Lower leg skin (tissue), 4 donors: Measurements from ENCODE around the gene ZMAT3. TPM values are rescaled to one million over a fixed set of nuclear protein-coding genes. Genes with fewer than 3 reads are reported as not detected.

Experiments
- DNase-seq, 2 donors: peaks; one replicate each; pipeline ENCODE4 v3.0.0-alpha.2; 2019; ENCODE audit warnings: low spot score in 2 of 2
- H3K4me3 ChIP-seq: fragments of 200-600 bp; sonication (generic); 2 replicates; pipeline ENCODE4 v1.5.1; 2017; ENCODE audit warnings: mild to moderate bottlenecking, low read depth; ENCODE audit not compliant: poor library complexity, severe bottlenecking
- POLR2A ChIP-seq, 2 donors: fragments of 450-650 bp; IDR thresholded peaks; one replicate each; pipeline ENCODE4 v1.6.1; 2016 to 2017; ENCODE audit warnings: antibody characterized with exemption in 2 of 2, mild to moderate bottlenecking in 1 of 2, moderate library complexity in 1 of 2
- WGBS, 2 donors: methylation state at CpG; one replicate each; pipeline ENCODE4 v1.1.5; 2018; 5-methylcytosine and 5-hydroxymethylcytosine counted together
- intact Hi-C: fragments of 100-400 bp; cut with DNase I; formaldehyde crosslinking; loops from one replicate; pipeline ENCODE4 v1.15.0; 2023; ENCODE audit warnings: low total_unique reads
- total RNA-seq, 4 donors: library from RNA; depleted of rRNA; stranded (reverse); fragments of >200 nt; gene quantifications; one replicate each; pipeline ENCODE4 v1.1.0, GENCODE V29; 2016
- TF ChIP-seq, protein P1 (sequence below), 3 donors: fragments of 450-650 bp; IDR thresholded peaks; one replicate each; pipeline ENCODE4 v1.5.1; 2016; ENCODE audit warnings: antibody characterized with exemption in 3 of 3, mild to moderate bottlenecking in 3 of 3, moderate library complexity in 2 of 3

ZMAT3 gene
- total RNA-seq, 4 donors from 2014 or later: 6.3 to 11.2 (median 10.2) TPM

DNA sequence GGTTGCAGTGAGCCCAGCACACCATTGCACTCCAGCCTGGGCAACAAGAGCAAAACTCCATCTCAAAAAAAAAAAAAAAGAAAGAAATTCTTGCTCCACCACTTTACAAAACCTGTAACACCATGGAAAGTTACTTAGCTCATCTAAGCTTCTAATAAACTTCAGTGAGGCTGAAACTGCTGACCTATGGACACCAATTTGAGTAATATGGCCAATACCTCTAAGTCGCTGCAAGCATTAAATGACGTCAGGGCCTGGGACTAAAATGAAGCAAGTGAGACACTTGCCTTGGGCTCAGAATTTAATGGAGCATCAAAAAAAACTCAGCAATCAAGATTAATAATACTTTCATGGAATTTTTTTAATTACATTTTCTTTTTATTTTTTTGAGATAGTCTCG lies 42.5 kb downstream of the ZMAT3 start:
- WGBS, 2 donors: 91 to 95% methylated on average over 3 of the region's 3 CpGs
- no peak for TF ChIP-seq POLR2A (IDR thresholded peaks at IDR 0.05)
- TF ChIP-seq, protein P1, sequence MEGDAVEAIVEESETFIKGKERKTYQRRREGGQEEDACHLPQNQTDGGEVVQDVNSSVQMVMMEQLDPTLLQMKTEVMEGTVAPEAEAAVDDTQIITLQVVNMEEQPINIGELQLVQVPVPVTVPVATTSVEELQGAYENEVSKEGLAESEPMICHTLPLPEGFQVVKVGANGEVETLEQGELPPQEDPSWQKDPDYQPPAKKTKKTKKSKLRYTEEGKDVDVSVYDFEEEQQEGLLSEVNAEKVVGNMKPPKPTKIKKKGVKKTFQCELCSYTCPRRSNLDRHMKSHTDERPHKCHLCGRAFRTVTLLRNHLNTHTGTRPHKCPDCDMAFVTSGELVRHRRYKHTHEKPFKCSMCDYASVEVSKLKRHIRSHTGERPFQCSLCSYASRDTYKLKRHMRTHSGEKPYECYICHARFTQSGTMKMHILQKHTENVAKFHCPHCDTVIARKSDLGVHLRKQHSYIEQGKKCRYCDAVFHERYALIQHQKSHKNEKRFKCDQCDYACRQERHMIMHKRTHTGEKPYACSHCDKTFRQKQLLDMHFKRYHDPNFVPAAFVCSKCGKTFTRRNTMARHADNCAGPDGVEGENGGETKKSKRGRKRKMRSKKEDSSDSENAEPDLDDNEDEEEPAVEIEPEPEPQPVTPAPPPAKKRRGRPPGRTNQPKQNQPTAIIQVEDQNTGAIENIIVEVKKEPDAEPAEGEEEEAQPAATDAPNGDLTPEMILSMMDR (IDR thresholded peaks at IDR 0.05): no peak
- DNase-seq: no peak
- intact Hi-C loops: no loop called here
- no peak overlapping the region for H3K4me3 ChIP-seq

DNA sequence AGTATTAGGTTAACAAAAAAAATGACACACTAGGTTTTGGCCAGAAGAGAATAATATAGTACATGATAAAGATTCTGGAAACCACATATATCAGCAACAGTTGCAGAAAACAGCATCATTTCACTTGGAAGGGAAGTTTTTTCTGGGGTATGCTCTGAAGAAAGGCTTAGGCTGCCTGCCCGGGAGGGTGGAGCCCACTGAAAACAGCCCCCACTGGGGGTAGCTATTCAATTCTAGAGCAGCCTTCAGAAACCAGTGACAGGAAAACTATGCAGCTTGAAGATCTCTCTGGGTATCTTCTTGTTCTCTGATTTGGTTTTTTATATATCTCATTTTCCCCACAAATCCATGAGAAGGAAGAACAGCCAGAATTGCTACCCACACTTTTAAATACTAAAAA lies 43.2 kb downstream of the ZMAT3 start:
- intact Hi-C loops: no loop called here
- 83 to 93% methylated on average over 1 of the region's 1 CpG for WGBS, 2 donors
- DNase-seq: no peak
- no peak for TF ChIP-seq POLR2A (IDR thresholded peaks at IDR 0.05)
- no peak overlapping the region for H3K4me3 ChIP-seq

GRCh38 chr3:179027326-179027900 lies 44.2 kb downstream of the ZMAT3 start:
- H3K4me3 ChIP-seq: no peak overlapping the region
- 49 to 52% methylated on average over 7 of the region's 7 CpGs for WGBS, 2 donors
- TF ChIP-seq, protein P1 (IDR thresholded peaks at IDR 0.05): no peak
- TF ChIP-seq POLR2A (IDR thresholded peaks at IDR 0.05): no peak
- no peak for DNase-seq
- intact Hi-C loops: no loop called here

GRCh38 chr3:179026636-179027035 lies 45.0 kb downstream of the ZMAT3 start:
- intact Hi-C loops: no loop called here
- DNase-seq: no peak
- TF ChIP-seq, protein P1 (IDR thresholded peaks at IDR 0.05): no peak
- TF ChIP-seq POLR2A (IDR thresholded peaks at IDR 0.05): no peak
- H3K4me3 ChIP-seq: no peak overlapping the region
- WGBS, 2 donors: 86 to 89% methylated on average over 2 of the region's 2 CpGs

DNA sequence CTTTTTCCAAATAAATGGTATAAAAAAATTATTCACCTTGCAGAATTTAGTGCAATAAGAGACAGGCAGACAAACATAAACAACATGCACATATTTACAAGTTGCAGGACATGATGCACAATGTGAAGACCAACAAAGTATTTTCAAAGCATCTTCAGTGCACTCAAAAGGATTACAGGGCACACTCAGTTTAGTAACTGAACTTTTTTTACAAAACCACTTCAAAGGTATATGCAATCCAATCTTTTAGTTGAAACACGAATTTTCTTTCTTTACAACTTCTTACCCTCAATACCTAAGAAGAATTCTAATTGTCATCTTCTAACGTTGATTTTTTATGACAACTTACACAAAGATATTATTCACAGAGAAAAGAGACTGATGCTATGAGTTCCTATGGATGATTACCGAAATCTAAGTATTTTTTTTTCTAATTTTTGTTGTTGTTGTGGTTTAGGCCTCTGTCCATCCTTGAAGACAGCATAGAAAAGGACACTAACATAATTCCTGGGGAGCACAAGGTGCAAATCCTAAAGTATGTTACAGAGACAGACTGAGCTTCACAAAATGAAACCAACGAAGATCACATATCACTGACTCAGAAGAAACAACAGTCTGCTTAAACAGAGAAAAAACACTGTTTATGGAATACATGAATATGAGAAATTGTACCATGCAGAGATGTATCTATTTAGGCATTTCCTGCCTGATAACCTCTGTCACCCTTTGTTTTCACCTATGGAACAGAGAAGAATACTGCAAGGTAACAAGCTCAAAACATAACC lies 50.3 kb downstream of the ZMAT3 start:
- 75 to 80% methylated on average over 4 of the region's 4 CpGs for whole genome bisulfite sequencing, 2 donors
- no peak for TF ChIP-seq POLR2A (IDR thresholded peaks at IDR 0.05)
- TF ChIP-seq, protein P1 (IDR thresholded peaks at IDR 0.05): no peak
- no peak for DNase-seq

GRCh38 chr3:179020112-179020511 lies 51.5 kb downstream of the ZMAT3 start:
- no peak overlapping the region for H3K4me3 ChIP-seq
- no peak for DNase-seq
- 28 to 32% methylated on average over 4 of the region's 4 CpGs for WGBS, 2 donors
- intact Hi-C loops: no loop called here
- no peak for TF ChIP-seq POLR2A (IDR thresholded peaks at IDR 0.05)
- TF ChIP-seq, protein P1 (IDR thresholded peaks at IDR 0.05): no peak

More for the DNA sequence above, 50.3 kb downstream of the ZMAT3 start:
- no peak overlapping the region for H3K4me3 ChIP-seq
- intact Hi-C loops: no loop called here
